ENCODE measurements around the gene ARMH4. TPM values are rescaled to one million over a fixed set of nuclear protein-coding genes. Genes with fewer than 3 reads are reported as not detected.

Gene ARMH4
- total RNA-seq, 1 experiment from 2014 or later: 3.0 TPM

GRCh38 chr14:58099682-58100081 lies 52.3 kb downstream of the ARMH4 start:
- no peak for DNase-seq (ENCODE audit: low read depth)

GRCh38 chr14:58098507-58098906 lies 53.5 kb downstream of the ARMH4 start:
- DNase-seq (ENCODE audit: low read depth): no peak

GRCh38 chr14:58096731-58097130 lies 55.3 kb downstream of the ARMH4 start:
- no peak for DNase-seq (ENCODE audit: low read depth)

- DNase-seq (ENCODE audit: low read depth): no peak
These were observed 60.0 kb downstream of the ARMH4 start for GRCh38 chr14:58091883-58092630.

GRCh38 chr14:58089612-58090011 lies 62.4 kb downstream of the ARMH4 start:
- DNase-seq (ENCODE audit: low read depth): no peak

GRCh38 chr14:58088961-58089360 lies 63.1 kb downstream of the ARMH4 start:
- DNase-seq (ENCODE audit: low read depth): no peak

- no peak for DNase-seq (ENCODE audit: low read depth)
These were observed 66.1 kb downstream of the ARMH4 start for GRCh38 chr14:58085877-58086276.

- peak; percentile 91 for DNase-seq (ENCODE audit: low read depth)
These were observed 69.4 kb downstream of the ARMH4 start for GRCh38 chr14:58082491-58083098.

- peak; percentile 49 for DNase-seq (ENCODE audit: low read depth)
These were observed 70.0 kb downstream of the ARMH4 start for GRCh38 chr14:58082011-58082410.

- DNase-seq (ENCODE audit: low read depth): no peak
These were observed 73.5 kb downstream of the ARMH4 start for GRCh38 chr14:58078471-58078870.

- peak; percentile 87 for DNase-seq (ENCODE audit: low read depth)
These were observed 73.9 kb downstream of the ARMH4 start for GRCh38 chr14:58078068-58078467.

GRCh38 chr14:58077621-58078020 lies 74.4 kb downstream of the ARMH4 start:
- DNase-seq (ENCODE audit: low read depth): peak; percentile 68

- no peak for DNase-seq (ENCODE audit: low read depth)
These were observed 78.5 kb downstream of the ARMH4 start for GRCh38 chr14:58073516-58073915.

- DNase-seq (ENCODE audit: low read depth): peak; percentile 68
These were observed 79.5 kb downstream of the ARMH4 start for GRCh38 chr14:58072288-58073071.

- DNase-seq (ENCODE audit: low read depth): no peak
These were observed 80.7 kb downstream of the ARMH4 start for GRCh38 chr14:58071341-58071740.

GRCh38 chr14:58068306-58068705 lies 83.7 kb downstream of the ARMH4 start:
- DNase-seq (ENCODE audit: low read depth): no peak

- DNase-seq (ENCODE audit: low read depth): no peak
These were observed 85.9 kb downstream of the ARMH4 start for GRCh38 chr14:58066115-58066514.

- no peak for DNase-seq (ENCODE audit: low read depth)
These were observed 90.4 kb downstream of the ARMH4 start for GRCh38 chr14:58061581-58061980.

GRCh38 chr14:58060898-58061297 lies 91.1 kb downstream of the ARMH4 start:
- DNase-seq (ENCODE audit: low read depth): no peak

- peak; percentile 32 for DNase-seq (ENCODE audit: low read depth)
These were observed 91.9 kb downstream of the ARMH4 start for GRCh38 chr14:58060077-58060476.

GRCh38 chr14:58059126-58059525 lies 92.9 kb downstream of the ARMH4 start:
- DNase-seq (ENCODE audit: low read depth): no peak

- DNase-seq (ENCODE audit: low read depth): no peak
These were observed 96.5 kb downstream of the ARMH4 start for GRCh38 chr14:58055497-58056010.
